Superior temporal gyrus (tissue), 1 donor: ENCODE results near the gene NEK1.
A peak's percentile ranks its signal among the peaks of the same experiment; 100 is the strongest.
"Not testable (repeated sequence)": the region's sequence is repeated elsewhere in the genome, so short reads cannot be mapped to it uniquely, and the experiment has no call there.

ENCODE experiments used
- DNase-seq: peaks from one replicate; pipeline ENCODE4 v3.0.0-alpha.2; 2016; ENCODE audit errors: extremely low spot score

NEK1 gene

GRCh38 chr4:169601016-169601771, 11.2 kb downstream of the NEK1 start:
- DNase-seq: no peak

- DNase-seq: no peak
These were observed 17.7 kb downstream of the NEK1 start for GRCh38 chr4:169594560-169595195.

GRCh38 chr4:169593050-169593560, 19.3 kb downstream of the NEK1 start:
- DNase-seq: no peak

GRCh38 chr4:169583563-169583962, 28.8 kb downstream of the NEK1 start:
- DNase-seq: peak; percentile 34

GRCh38 chr4:169582706-169583105, 29.7 kb downstream of the NEK1 start:
- DNase-seq: no peak

- no peak for DNase-seq
These were observed 30.2 kb downstream of the NEK1 start for GRCh38 chr4:169582203-169582602.

- DNase-seq: no peak
These were observed 38.5 kb downstream of the NEK1 start for GRCh38 chr4:169573889-169574288.

GRCh38 chr4:169571435-169571834, 40.9 kb downstream of the NEK1 start:
- no peak for DNase-seq

GRCh38 chr4:169571012-169571411, 41.4 kb downstream of the NEK1 start:
- not testable (repeated sequence) for DNase-seq

GRCh38 chr4:169570266-169570665, 42.1 kb downstream of the NEK1 start:
- DNase-seq: not testable (repeated sequence)

- DNase-seq: not testable (repeated sequence)
These were observed 43.2 kb downstream of the NEK1 start for GRCh38 chr4:169569188-169569587.

- DNase-seq: no peak
These were observed 44.5 kb downstream of the NEK1 start for GRCh38 chr4:169567916-169568315.

GRCh38 chr4:169566021-169566818, 46.2 kb downstream of the NEK1 start:
- peak; percentile 91 for DNase-seq

- DNase-seq: no peak
These were observed 46.8 kb downstream of the NEK1 start for GRCh38 chr4:169565606-169566005.

GRCh38 chr4:169557061-169557636, 55.2 kb downstream of the NEK1 start:
- no peak for DNase-seq

GRCh38 chr4:169546548-169546947, 65.8 kb downstream of the NEK1 start:
- DNase-seq: not testable (repeated sequence)

- DNase-seq: no peak
These were observed 71.6 kb downstream of the NEK1 start for GRCh38 chr4:169540774-169541173.

- DNase-seq: no peak
These were observed 82.3 kb downstream of the NEK1 start for GRCh38 chr4:169530048-169530447.

- DNase-seq: no peak
These were observed 88.6 kb downstream of the NEK1 start for GRCh38 chr4:169523796-169524195.

- no peak for DNase-seq
These were observed 101.8 kb downstream of the NEK1 start for GRCh38 chr4:169510617-169511016.

- DNase-seq: no peak
These were observed 105.5 kb downstream of the NEK1 start for GRCh38 chr4:169506903-169507302.

- DNase-seq: not testable (repeated sequence)
These were observed 112.5 kb downstream of the NEK1 start for GRCh38 chr4:169499907-169500306.
